Measurements from ENCODE around the gene FBXL5.
A peak's percentile ranks its signal among the peaks of the same experiment; 100 is the strongest.

The FBXL5 gene

DNA sequence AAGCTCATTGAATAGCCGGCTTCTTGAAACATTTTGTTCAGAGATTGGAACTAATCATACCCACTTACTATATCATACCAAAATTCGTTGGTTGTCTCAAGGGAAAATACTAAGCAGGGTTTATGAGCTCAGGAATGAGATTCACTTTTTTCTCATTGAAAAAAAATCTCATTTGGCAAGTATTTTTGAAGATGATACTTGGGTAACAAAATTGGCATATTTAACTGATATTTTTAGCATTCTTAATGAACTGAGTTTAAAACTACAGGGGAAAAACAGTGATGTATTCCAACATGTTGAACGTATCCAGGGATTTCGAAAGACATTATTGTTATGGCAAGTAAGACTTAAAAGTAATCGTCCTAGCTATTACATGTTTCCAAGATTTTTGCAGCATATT lies 32.9 kb upstream of the FBXL5 start:
- Mint-ChIP-seq H3K4me3 (no peak overlapping the region), H3K27me3 (no peaks in the 10 kb centered on the region), H3K4me1 (peaks cover 22% of the 10 kb centered on the region), H3K36me3 (ENCODE audit: insufficient read depth) (peaks cover 21% of the 10 kb centered on the region), H3K27ac (ENCODE audit: low read depth) (no peak overlapping the region), H3K9me3 (no peaks in the 10 kb centered on the region)
- DNase-seq (ENCODE audit: low spot score in 2 of 2) = no peak
- no peak for ATAC-seq (replicated peaks; ENCODE audit: extremely low read depth, poor library complexity, severe bottlenecking)

DNA sequence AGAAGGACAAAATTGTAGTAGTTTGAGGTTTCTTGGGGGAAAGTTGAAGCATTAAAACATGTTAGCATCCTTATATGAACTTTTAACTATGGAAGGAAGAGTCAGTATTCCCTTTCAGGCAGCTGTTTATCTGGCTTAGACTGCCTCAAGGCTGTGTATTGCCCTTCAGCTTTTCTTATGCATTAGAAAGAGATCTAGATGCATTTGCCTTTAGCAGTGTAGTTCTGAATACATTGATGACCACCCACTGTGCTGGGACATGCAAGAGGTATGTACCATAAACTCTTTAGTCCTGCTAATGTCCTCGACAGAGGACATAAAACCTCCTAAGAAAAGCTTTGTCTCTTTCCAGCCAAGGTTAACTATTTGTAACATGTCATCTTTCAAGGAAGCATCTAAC lies 29.3 kb upstream of the FBXL5 start:
- H3K27ac Mint-ChIP-seq (ENCODE audit: low read depth) = no peak overlapping the region
- no peaks in the 10 kb centered on the region for H3K9me3 Mint-ChIP-seq
- H3K4me1 Mint-ChIP-seq = peaks cover 42% of the 10 kb centered on the region
- DNase-seq (ENCODE audit: low spot score in 2 of 2) (no peak), ATAC-seq (replicated peaks; ENCODE audit: extremely low read depth, poor library complexity, severe bottlenecking) (no peak)
- no peaks in the 10 kb centered on the region for H3K27me3 Mint-ChIP-seq
- H3K4me3 Mint-ChIP-seq = no peak overlapping the region
- H3K36me3 Mint-ChIP-seq (ENCODE audit: insufficient read depth) = peaks cover 34% of the 10 kb centered on the region

DNA sequence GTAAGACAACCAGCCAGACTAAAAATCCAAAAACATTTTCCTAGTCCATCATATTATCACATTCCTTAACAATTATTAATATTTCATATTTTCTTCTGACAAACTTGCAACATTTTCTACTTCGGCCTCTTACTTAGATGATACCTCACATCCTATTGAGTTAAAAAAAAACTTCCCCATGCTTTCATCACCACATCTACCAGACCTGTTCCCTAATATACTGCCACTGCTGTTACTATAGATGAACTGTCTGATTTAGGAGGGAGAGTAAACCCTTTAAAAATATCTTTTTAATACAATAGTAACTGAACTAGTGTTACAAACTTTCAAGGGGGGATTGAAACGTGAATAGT lies 28.0 kb upstream of the FBXL5 start:
- H3K4me1 Mint-ChIP-seq = peaks cover 42% of the 10 kb centered on the region
- peak overlapping the region; percentile 95 for H3K4me3 Mint-ChIP-seq
- ATAC-seq (replicated peaks; ENCODE audit: extremely low read depth, poor library complexity, severe bottlenecking) = no peak
- H3K36me3 Mint-ChIP-seq (ENCODE audit: insufficient read depth) = peaks cover 32% of the 10 kb centered on the region
- no peak overlapping the region for H3K27ac Mint-ChIP-seq (ENCODE audit: low read depth)
- DNase-seq (ENCODE audit: low spot score in 2 of 2) = no peak
- no peaks in the 10 kb centered on the region for H3K9me3 Mint-ChIP-seq
- no peaks in the 10 kb centered on the region for H3K27me3 Mint-ChIP-seq

DNA sequence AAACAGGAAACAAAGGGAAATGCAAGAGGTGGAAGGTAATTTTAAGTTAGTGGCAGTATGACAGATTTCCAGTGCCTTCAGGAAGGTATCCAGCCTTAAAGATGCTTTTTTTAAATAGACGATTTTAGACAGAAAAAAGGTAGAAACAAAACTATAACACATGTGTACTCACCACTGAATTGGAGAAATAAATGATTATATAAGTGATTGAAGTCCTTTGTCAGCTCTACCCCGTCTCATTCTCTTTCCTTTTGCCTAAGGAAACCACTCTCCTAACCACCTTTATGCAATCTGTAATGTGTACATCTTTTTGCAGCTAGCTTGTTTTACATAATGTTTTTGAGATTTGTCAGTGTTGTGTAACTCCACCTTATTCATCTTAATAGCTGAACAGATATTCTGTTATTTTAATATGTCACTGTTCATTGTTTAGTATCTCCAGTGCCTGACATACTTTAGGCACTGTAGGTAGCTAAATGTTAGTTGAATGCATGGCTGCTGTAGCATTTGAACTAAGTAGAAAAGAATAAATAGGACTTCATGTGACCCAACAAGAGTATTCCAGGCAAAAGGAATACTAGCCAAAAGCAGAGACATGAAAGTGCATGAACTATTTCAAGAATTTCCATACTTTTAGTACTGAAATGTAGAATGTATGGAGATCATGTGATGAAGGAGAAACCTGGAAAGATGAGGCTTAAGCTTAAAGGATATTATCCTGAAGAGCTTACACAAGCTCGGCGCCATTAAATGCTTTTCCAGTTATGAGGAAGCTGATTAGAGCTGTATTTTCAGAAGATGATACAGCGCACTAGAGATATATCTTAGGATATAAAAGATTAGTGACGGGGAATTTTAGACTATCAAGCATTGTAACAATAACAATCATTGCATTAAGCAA lies 27.3 kb upstream of the FBXL5 start:
- H3K4me1 Mint-ChIP-seq = peaks cover 42% of the 10 kb centered on the region
- H3K27me3 Mint-ChIP-seq = no peaks in the 10 kb centered on the region
- H3K4me3 Mint-ChIP-seq = peak overlapping the region; percentile 95
- DNase-seq (ENCODE audit: low spot score in 2 of 2) (no peak), ATAC-seq (replicated peaks; ENCODE audit: extremely low read depth, poor library complexity, severe bottlenecking) (no peak)
- H3K27ac Mint-ChIP-seq (ENCODE audit: low read depth) = peak overlapping the region; percentile 99
- peaks cover 28% of the 10 kb centered on the region for H3K36me3 Mint-ChIP-seq (ENCODE audit: insufficient read depth)
- H3K9me3 Mint-ChIP-seq = no peaks in the 10 kb centered on the region

- H3K9me3 Mint-ChIP-seq = no peaks in the 10 kb centered on the region
- peak; percentile 97 for ATAC-seq (replicated peaks; ENCODE audit: extremely low read depth, poor library complexity, severe bottlenecking)
- peaks cover 21% of the 10 kb centered on the region for H3K36me3 Mint-ChIP-seq (ENCODE audit: insufficient read depth)
- peak; percentile 92 to 98 for DNase-seq (ENCODE audit: low spot score in 2 of 2)
- H3K27me3 Mint-ChIP-seq = no peaks in the 10 kb centered on the region
- H3K4me1 Mint-ChIP-seq = peaks cover 42% of the 10 kb centered on the region
- peak within 1 kb of the TSS; percentile 95 for H3K4me3 Mint-ChIP-seq
- H3K27ac Mint-ChIP-seq (ENCODE audit: low read depth) = peak within 1 kb of the TSS; percentile 99
Measured at GRCh38 chr4:15681372-15682241, 26.4 kb upstream of the FBXL5 start, which contains the start of gene FAM200B. Gene FAM200B, plus strand, starts transcription at chr4:15681827. Its CDS starts 5,151 bp downstream, at chr4:15686978.

DNA sequence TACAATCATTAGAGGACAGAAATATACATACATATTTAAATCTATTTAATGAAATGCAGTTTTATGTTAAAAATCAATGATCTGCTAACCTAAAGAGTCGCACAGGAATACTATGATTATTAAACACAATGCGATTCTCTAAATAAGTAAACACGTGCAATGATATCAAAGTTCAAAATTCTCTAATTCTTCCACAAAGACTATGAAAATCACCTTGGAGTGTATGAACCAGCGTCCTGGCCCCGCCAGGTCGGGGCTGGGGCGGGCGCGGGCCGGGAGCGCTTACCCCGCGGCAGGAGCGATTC lies 25.9 kb upstream of the FBXL5 start:
- peak overlapping the region; percentile 99 for H3K27ac Mint-ChIP-seq (ENCODE audit: low read depth)
- H3K4me1 Mint-ChIP-seq = peaks cover 42% of the 10 kb centered on the region
- no peak for ATAC-seq (replicated peaks; ENCODE audit: extremely low read depth, poor library complexity, severe bottlenecking)
- H3K36me3 Mint-ChIP-seq (ENCODE audit: insufficient read depth) = peaks cover 17% of the 10 kb centered on the region
- H3K27me3 Mint-ChIP-seq = no peaks in the 10 kb centered on the region
- peak overlapping the region; percentile 95 for H3K4me3 Mint-ChIP-seq
- no peak for DNase-seq (ENCODE audit: low spot score in 2 of 2)
- H3K9me3 Mint-ChIP-seq = no peaks in the 10 kb centered on the region

- Mint-ChIP-seq H3K27ac (ENCODE audit: low read depth) (no peak overlapping the region), H3K4me3 (no peak overlapping the region), H3K36me3 (ENCODE audit: insufficient read depth) (peaks cover 15% of the 10 kb centered on the region), H3K9me3 (no peaks in the 10 kb centered on the region), H3K4me1 (peaks cover 15% of the 10 kb centered on the region), H3K27me3 (no peaks in the 10 kb centered on the region)
- no peak for DNase-seq (ENCODE audit: low spot score in 2 of 2)
- no peak for ATAC-seq (replicated peaks; ENCODE audit: extremely low read depth, poor library complexity, severe bottlenecking)
Measured at GRCh38 chr4:15677507-15677988, 22.4 kb upstream of the FBXL5 start.

DNA sequence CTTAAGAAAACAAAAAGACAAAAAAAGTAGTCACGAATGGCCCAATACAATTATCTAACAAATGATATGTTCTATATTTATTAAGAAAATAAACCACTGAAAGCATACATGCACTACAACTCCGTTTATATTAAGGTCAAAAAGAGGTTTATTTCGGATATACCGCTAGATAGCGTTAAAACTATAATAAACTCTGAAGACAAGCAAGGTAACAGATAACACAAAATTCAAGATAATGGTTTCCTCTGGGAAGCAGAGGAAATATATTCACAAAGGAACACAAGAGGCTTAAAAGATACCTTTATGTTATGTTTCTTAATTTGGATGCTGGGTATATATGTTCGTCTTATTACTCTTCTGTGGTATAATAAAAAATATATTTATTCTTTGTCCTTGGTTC lies 21.7 kb upstream of the FBXL5 start:
- ATAC-seq (replicated peaks; ENCODE audit: extremely low read depth, poor library complexity, severe bottlenecking) = no peak
- Mint-ChIP-seq H3K36me3 (ENCODE audit: insufficient read depth) (peaks cover 11% of the 10 kb centered on the region), H3K9me3 (no peaks in the 10 kb centered on the region), H3K4me3 (no peak overlapping the region), H3K27me3 (no peaks in the 10 kb centered on the region), H3K4me1 (peaks cover 9% of the 10 kb centered on the region), H3K27ac (ENCODE audit: low read depth) (no peak overlapping the region)
- no peak for DNase-seq (ENCODE audit: low spot score in 2 of 2)

- H3K36me3 Mint-ChIP-seq (ENCODE audit: insufficient read depth) = peaks cover 3% of the 10 kb centered on the region
- ATAC-seq (replicated peaks; ENCODE audit: extremely low read depth, poor library complexity, severe bottlenecking) = no peak
- H3K9me3 Mint-ChIP-seq = no peaks in the 10 kb centered on the region
- DNase-seq (ENCODE audit: low spot score in 2 of 2) = no peak
- no peak overlapping the region for H3K4me3 Mint-ChIP-seq
- H3K27ac Mint-ChIP-seq (ENCODE audit: low read depth) = no peak overlapping the region
- H3K27me3 Mint-ChIP-seq = no peaks in the 10 kb centered on the region
- peaks cover under 1% of the 10 kb centered on the region for H3K4me1 Mint-ChIP-seq
Measured at GRCh38 chr4:15676039-15676438, 20.9 kb upstream of the FBXL5 start.

- no peak for DNase-seq (ENCODE audit: low spot score in 2 of 2)
- Mint-ChIP-seq H3K27me3 (no peaks in the 10 kb centered on the region), H3K27ac (ENCODE audit: low read depth) (no peak overlapping the region), H3K4me1 (no peaks in the 10 kb centered on the region), H3K9me3 (no peaks in the 10 kb centered on the region), H3K36me3 (ENCODE audit: insufficient read depth) (peaks cover 3% of the 10 kb centered on the region), H3K4me3 (no peak overlapping the region)
- ATAC-seq (replicated peaks; ENCODE audit: extremely low read depth, poor library complexity, severe bottlenecking) = no peak
Measured at GRCh38 chr4:15675356-15675755, 20.2 kb upstream of the FBXL5 start.

GRCh38 chr4:15674926-15675325 lies 19.8 kb upstream of the FBXL5 start:
- Mint-ChIP-seq H3K27ac (ENCODE audit: low read depth) (no peak overlapping the region), H3K4me1 (no peaks in the 10 kb centered on the region), H3K9me3 (no peaks in the 10 kb centered on the region), H3K36me3 (ENCODE audit: insufficient read depth) (peaks cover under 1% of the 10 kb centered on the region), H3K27me3 (no peaks in the 10 kb centered on the region), H3K4me3 (no peak overlapping the region)
- no peak for DNase-seq (ENCODE audit: low spot score in 2 of 2)
- ATAC-seq (replicated peaks; ENCODE audit: extremely low read depth, poor library complexity, severe bottlenecking) = no peak

GRCh38 chr4:15674046-15674445 lies 18.9 kb upstream of the FBXL5 start:
- DNase-seq (ENCODE audit: low spot score in 2 of 2) = no peak
- H3K27me3 Mint-ChIP-seq = no peaks in the 10 kb centered on the region
- H3K27ac Mint-ChIP-seq (ENCODE audit: low read depth) = no peak overlapping the region
- no peaks in the 10 kb centered on the region for H3K4me1 Mint-ChIP-seq
- no peaks in the 10 kb centered on the region for H3K9me3 Mint-ChIP-seq
- ATAC-seq (replicated peaks; ENCODE audit: extremely low read depth, poor library complexity, severe bottlenecking) = no peak
- no peak overlapping the region for H3K4me3 Mint-ChIP-seq
- H3K36me3 Mint-ChIP-seq (ENCODE audit: insufficient read depth) = no peaks in the 10 kb centered on the region

DNA sequence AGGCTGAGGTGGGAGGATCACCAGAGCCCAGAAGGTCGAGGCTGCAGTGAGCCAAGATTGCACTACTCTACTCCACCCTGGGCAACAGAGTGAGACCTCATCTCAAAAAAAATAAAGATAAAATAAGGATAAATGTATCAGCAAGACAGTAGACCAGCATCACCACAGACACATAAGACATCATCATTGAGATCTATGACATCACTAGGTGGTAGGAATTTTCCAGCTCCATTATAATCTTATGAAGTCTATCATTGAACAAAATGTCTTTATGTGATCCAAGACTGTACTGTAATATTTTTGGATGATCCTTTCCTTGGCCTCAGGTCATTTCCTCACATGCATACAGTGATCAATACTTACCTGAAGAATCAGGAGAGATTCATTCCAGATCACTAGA lies 18.2 kb upstream of the FBXL5 start:
- ATAC-seq (replicated peaks; ENCODE audit: extremely low read depth, poor library complexity, severe bottlenecking) = no peak
- H3K27ac Mint-ChIP-seq (ENCODE audit: low read depth) = no peak overlapping the region
- no peaks in the 10 kb centered on the region for H3K36me3 Mint-ChIP-seq (ENCODE audit: insufficient read depth)
- no peaks in the 10 kb centered on the region for H3K9me3 Mint-ChIP-seq
- DNase-seq (ENCODE audit: low spot score in 2 of 2) = no peak
- no peaks in the 10 kb centered on the region for H3K27me3 Mint-ChIP-seq
- no peak overlapping the region for H3K4me3 Mint-ChIP-seq
- H3K4me1 Mint-ChIP-seq = no peaks in the 10 kb centered on the region
